Dermis microvascular lymphatic vessel endothelial cell (primary cell): ENCODE measurements around the gene PPP6R2. TPM values are rescaled to one million over a fixed set of nuclear protein-coding genes. Genes with fewer than 3 reads are reported as not detected.

Source experiments
- DNase-seq, 2 donors: peaks; one replicate each; pipeline versions ENCODE4 v3.0.0 to v3.0.0-alpha.2; 2010; ENCODE audit warnings: low read depth in 2 of 2
- total RNA-seq: library from RNA; depleted of rRNA; stranded (reverse); fragments of >200 nt; gene quantifications from 2 replicates; pipeline ENCODE4 v1.2.1, GENCODE V29; 2014

Gene PPP6R2
- total RNA-seq, 1 donor from 2014 or later, result 39.4 TPM

DNA sequence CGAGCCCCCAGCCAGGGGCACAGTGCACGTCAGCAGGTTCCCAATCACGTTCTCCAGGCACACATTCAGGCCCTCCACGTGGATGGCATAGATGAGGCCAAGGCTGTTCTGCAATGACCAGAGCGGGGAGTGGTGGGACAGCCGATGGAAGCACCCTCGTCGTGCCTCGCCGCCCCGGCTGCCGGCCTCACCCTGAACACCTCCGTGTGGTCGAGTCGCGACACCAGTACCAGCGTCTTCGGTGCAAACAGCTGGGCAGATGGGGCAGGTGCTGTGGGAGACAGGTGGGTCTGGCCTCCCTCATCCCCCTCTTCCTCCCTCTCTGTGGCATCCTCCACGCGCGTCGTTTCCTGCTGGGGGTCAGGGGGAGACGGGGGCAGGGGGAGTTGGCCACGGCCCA lies 124.2 kb downstream of the PPP6R2 start:
- DNase-seq, result no peak

DNA sequence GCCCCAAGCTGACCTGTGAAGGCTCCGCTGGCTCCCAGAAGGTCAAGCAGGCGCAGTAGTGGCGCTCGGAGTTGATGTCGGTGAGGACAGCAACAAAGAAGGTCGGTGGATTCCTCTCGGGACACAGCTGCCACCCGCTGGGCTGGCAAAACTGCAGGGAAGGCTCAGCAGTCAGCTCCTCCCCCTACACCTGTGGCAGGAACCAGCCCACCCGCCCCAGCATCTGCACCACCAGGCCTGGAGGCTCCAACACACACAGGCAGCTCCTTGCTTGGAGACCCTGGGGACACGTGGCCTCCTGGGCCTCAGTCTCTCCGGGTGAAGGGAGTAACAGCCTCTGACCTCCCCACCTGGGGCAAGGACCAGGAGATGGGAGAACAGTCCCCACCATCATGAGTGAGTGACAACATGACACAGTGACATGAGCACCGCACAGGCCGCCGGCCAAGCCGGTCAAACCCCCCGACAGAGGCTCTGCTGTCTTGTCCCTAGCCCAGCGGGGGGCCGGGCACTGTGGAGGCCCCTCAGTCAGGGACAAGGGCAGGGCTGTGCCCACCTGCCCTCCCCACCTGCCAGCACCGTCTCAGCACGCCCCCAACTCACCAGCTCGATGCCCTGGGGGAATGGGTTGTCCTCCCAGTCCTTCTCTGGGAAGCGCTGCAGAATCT lies 124.8 kb downstream of the PPP6R2 start:
- DNase-seq, result no peak

DNA sequence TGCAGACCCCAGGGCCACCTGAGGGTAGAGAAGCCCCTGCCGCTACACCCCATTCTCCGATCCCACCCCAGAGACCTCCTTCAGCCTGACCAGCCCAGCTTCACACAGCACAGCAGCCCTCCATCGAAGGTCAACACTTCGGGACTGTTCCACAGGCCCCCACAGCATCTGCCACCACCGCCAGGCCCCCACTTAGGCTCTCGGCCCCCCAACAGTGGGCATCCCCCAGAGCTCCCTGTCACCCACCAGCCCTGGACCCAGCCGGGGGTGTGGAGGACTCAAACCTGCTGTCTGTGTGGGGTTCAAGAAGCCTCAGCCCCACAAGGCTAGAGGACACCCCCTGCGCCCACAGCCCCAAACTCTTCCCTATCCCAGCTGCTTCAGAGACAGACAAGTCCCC lies 125.5 kb downstream of the PPP6R2 start:
- DNase-seq, result no peak

DNA sequence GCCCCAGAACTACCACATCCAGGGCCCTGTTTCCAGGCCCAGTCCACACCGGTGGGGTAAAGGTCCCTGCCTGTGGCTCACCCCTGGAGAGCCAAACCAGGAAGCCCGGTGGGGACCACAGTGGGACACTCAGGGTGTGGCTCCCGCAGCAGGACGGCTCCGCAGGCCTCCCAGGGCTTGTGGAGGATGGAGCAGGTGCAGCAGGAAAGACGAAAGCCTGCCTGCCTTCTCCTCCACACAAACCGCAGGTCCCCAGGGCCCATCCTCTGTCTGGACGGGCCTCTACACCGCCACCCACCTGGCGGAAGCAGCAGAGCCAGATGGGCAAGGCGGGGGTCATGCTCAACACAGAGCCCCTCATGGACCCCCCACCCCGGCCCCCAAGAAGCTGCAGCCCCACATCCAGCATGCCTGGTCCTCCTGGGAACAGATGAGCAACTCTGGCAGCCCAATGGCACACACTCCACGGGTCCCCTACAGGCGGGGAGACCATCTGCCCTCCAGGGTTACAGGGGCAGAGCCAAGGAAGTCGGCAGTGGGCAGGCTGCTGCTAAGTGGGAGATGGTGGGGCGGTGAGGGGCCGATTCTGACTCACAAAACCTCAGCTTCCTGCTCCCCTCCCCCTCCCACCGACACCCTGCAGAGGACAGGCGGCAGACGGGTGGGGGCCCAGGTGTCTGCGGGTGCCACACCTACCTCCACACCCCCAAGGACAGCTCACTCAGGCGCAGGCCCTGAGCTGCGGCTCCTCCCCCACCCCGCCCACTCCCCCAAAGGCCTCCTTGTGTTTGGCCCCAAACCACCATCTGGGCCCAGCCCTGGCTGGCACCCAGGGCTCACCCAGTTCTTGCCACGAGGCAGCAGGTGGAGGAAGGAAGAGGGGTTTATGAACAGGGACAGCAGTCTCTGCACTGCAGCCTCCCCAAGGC lies 126.5 kb downstream of the PPP6R2 start:
- DNase-seq, result peak in 1 of 2 donors; percentile 35

DNA sequence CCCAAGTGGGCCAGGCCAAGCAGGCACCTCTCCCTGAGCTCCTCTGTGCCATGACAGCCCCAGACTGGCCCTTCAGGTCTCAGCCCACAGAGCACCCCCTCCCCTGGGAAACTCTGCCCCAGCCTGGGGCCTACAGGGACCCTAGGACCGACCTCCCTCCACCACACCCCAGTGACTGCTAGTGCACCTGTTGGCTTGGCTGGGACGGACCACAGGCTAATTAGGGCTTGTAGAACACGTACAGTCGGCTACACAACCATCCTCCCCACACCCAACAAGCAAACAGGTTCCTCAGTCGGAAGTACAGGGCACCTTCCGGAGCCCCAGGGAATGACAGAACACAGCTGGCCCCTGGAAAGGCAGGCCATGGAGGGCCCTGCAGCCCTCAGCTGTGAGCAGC lies 127.4 kb downstream of the PPP6R2 start:
- no peak for DNase-seq

DNA sequence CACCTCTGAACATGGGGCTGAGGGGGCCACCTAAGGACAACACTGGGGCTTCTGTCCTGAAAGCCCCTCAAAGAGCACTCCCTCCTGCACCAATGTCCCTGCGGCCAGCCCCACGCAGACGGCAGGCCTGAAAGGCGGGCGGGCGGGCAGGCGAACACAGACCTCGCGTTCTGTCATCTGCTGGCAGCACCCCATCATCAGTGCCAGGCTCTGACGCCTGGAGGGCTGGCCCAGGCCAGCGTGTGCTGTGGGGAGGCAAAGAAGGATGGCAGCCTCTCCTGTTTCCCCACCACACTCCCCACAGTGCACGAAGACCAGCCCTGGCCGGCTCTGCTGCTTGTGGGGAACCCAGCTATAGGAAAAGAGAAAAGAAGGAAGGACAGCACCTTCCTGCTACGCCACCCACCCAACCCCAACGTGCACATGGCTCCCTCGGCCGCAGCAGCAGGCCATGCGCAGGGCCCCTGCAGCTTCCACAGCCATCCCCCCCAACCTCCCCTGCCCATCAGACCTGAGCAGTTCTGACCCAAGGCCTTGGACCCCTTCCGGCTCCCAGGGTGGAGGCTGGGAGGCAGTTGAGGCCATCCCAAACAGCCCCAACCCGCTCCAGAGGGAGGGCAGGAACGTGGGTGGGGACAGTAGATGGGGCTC lies 128.2 kb downstream of the PPP6R2 start:
- DNase-seq, result no peak

DNA sequence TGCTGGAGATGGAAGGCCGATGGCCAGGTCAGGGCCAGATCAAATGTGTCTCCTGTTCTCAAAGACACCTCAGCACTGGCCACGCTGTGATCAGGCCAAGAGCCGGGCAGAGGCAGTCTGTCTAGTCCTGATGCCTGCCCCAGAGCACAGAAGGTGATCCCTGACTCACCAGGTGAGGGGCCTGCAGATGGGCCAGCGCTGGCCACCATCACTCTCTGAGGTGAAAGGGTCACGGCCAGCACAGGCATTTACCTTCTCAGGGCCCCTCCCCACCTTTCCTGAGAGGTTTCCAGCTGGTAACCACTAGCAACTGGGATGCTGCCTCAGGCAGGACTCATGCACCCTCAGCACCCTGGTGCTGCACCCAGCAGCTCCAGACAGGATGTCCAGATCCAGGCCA lies 128.8 kb downstream of the PPP6R2 start:
- DNase-seq, result no peak

DNA sequence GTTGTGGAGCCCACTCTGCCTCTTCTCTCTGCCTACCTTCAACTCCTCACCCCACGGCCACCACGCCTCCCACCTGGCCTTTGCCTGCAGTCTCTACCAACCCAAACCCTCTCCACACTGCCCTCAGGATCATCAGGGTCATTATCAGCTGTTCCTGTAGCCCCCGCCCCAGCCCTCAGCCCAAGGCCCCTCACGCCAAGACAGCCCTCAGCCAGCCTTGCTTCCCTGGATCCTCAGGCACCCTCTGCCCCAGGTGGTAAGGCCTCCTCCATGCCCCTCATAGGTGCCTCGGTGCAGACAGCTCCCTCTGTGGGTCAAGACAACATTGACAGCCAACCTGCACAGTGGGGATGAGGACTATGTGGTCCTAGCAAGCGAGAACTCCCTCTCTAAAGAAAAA lies 130.0 kb downstream of the PPP6R2 start:
- peak in 1 of 2 donors; percentile 21 for DNase-seq

DNA sequence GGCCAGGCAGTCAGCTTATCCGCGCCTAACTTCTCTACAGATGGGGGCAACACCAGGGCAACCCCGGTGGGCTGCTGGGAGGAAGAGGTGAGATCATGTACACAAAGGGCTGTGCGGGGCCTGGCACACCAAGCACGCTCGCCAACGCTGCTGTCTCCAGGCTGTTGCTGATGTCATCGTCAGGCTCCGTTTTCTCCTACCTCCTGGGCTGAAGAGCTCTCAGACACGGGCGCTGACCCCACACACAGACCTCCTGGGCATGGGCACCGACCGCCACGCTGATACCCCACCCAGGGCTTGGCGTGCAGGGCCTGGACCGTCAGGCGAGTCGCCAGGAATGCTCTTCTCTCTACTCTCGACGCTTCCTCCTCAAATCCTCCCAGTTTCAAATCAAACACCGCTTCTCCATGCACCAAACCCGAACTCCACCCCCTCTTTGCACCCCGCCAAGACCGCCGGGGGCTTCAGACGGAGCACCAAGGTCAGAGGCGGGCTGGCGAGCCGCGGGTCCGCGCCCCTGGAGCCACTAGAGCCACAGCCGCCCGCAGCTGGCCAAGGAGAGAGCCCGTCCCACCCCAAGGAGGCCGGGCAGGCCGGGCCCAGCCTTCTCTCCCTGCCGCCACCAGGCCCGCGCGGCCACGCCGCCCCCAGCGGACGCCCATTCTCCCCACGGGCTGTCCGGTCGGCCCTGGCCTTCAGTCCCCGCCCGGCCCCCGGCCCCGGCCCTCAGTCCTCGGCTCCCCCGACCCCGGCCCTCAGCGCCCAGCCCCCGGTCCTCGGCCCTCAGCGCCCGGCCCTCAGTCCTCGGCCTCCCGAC lies 130.9 kb downstream of the PPP6R2 start:
- peak in 1 of 2 donors; percentile 62 for DNase-seq

DNA sequence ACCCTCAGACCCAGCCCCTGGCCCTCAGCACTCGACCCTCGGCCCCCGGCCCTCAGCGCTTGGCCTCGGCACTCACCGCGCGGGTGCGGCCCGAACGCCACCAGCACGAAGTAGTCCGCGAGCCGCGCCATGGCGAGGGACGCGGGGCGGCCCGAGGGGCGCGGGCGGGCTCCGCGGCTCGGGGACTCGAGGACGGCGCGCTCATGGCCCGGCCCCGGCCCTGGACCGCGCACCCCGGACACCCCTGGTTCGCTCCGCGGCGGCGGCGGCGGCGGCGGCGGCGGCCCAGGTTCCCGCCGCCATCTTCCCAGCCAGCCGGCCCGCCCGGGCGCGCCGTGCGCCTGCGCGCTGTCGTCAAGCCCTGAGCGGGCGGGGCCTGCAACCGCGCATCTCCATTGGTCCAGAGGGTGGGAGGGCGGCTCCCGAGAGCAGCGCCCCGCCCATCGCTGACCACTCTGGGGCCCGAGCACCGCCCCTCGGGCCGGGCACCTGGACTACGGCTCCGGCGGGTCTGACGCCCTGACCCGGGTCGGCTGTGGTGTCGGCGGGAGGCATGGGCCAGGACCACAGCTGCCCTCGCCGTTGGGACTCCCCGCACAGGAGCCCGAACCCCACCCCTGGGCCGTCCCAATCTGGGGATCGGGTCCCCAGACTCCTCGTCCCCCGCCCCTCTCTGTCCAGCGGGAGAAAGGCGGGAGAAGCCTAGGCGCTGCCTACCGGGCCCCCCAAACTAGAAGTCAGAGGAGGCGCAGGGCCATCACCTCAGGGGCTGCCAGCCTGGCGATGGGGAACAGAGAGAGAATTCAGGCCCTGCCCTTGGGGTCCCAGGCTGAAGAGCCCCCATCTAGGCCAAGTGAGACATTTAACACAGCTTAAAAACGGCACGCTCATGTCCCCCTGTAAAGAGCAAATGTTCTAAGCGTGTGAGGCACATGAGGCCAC lies 131.9 kb downstream of the PPP6R2 start, which contains the start of gene SBF1:
Gene SBF1, minus strand, starts transcription at position 326 of the 942 bp plus-strand sequence. Its CDS starts 195 bp downstream, at position 131.
- peak; percentile 69 to 91 for DNase-seq

DNA sequence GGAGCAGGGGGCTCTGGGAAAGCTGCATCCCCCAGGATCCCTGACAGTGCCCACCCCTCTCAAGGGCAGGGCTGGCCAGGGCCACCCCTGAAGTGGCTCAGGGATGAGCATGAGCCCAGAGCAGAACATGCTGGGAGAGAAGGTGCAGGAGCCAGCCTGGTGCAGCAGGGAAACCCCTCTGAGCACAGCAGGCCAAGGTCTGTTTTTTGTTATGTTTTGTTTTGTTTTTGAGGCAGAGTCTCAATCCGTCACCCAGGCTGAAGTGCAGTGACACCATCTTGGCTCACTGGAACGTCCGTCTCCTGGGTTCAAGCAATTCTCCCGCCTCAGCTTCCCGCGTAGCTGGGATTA lies 132.5 kb downstream of the PPP6R2 start:
- DNase-seq, result no peak

DNA sequence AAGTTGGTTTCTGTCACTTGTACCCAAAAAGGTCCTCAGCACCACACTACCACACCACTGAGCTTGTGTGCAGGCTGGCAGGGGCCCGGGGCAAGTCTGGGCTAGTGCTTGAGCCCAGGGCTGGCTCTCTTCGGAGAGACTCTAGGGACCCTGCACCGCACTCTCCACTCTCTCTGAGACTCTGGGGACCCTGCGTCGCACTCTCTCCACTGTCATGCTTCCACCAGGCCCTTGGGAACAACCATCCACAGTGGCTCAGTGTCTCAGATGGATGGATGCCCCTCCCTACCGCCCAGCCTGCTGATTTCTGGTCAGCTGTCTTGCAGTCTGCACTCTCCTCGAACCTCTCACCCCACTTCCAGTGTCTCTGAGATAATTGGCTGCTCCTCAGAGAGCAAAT lies 133.7 kb downstream of the PPP6R2 start:
- no peak for DNase-seq

DNA sequence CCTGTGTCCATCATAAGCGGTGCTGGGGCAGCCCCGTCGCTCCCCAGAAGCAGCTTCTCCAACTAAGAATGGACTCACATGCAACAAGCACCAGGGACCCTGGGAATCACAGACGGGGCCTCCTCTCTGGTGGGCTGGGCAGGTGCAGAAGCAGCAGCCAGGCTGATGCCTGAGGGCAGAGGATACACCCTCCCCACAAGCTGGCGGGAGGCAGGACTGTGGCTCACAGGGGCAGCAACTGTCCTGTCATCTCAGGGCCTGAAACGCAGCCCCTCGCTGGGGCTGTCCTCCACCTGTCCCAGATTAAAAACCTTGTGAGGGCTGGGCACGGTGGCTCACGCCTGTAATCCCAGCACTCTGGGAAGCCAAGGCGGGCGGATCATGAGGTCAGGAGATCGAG lies 134.8 kb downstream of the PPP6R2 start:
- DNase-seq, result no peak

DNA sequence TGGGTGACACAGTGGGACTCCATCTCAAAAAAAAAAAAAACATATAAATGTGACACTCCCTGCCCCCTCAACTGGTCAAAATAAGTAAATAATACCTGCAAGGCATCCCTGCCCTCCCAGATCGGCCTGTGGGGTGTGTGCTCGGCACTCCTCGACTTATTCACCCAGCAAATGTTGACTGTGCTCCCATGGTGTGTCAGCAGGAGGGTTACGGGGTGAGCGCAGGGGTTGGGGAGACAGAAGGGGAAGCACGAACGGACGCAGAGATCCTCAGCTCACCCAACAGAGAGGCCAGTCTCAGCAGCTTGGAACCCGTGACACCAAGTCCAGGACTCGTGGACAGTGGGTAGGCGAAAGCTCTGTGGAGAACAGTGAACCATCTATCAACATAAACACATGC lies 136.6 kb downstream of the PPP6R2 start:
- DNase-seq, result no peak

DNA sequence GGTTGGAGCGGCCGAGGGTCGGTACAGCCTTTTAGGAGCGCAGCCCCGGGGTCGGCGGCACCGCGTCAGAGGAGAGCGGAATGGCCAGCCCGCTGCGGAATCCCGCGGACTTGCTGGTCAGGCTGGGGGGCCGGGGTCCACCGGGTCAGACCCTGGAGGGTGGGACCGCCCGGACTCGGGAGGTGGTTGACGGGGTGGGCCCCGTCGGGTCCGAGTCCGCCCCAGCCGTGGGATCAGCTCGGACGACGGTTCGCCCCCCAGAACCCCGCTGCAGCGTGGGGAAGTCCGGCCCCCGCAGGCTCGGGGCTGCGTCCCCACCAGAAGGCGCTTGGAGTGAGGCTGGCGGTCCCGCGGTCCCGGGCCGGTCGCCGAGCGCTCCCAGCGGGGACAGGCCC lies 137.9 kb downstream of the PPP6R2 start:
- DNase-seq, result no peak

DNA sequence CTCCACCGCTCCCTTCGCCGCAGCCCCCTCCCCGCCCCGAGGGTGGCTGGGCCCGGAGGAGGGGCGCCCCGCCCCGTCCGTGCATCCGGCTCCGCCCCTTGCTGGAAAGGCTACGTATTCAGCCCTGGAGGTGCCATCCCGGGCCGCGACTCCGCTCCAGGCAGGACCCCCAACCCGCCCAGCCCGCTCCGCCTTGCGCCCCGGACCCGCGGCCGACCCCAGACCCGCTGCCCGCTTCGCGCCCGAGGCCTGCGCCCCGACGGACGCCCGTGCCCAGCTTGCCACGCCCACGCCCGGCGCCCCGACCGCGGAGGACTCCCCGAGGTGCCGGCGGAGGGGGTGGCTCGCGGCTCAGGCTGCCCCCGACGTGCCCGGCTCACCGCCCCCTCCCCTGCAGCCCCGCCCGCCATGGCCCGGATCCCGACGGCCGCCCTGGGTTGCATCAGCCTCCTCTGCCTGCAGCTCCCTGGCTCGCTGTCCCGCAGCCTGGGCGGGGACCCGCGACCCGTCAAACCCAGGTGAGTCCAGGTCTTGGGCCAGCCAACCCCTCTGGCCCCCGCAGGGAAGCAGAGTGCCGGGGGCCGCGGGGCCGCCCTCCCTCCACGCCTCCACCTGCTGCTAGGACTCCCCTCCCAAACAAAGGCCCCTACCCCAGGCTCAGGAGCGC lies 138.4 kb downstream of the PPP6R2 start, which contains the start of gene ADM2:
Gene ADM2, plus strand, starts transcription at position 104 of the 667 bp plus-strand sequence. Its CDS starts 305 bp downstream, at position 409.
- peak in 1 of 2 donors; percentile 24 for DNase-seq

DNA sequence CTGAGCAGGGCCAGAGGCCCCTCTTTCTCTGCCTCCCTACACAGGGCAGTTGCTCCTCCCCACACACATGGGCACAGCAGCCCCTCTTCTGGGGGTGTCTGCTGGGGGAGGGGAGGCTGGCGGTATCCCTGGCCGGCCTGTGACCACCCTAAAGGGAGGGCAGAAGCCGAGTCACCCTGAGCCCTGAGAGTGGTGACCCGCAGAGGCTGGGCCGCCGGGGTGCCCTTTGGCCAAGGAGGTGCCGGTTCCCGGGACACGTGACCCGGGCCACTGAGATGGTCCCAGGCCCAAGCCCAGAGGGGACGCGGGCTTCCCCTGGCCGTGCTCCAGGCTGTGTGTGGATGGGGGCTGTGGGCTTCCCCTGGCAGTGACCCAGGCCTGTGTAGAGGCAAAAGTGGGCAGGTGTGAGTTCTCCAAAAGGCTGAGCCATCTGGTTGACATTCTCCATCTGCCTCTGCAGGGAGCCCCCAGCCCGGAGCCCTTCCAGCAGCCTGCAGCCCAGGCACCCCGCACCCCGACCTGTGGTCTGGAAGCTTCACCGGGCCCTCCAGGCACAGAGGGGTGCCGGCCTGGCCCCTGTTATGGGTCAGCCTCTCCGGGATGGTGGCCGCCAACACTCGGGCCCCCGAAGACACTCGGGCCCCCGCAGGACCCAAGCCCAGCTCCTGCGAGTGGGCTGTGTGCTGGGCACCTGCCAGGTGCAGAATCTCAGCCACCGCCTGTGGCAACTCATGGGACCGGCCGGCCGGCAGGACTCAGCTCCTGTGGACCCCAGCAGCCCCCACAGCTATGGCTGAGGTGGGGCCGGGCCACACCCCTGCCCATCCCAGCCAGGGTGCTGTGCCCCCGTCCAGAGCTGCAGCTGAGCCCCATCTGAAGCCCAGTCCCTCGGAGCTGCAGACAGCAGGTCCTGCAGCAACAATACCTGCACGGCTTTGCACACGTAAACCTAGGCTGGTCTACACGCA lies 139.3 kb downstream of the PPP6R2 start:
- DNase-seq, result no peak

DNA sequence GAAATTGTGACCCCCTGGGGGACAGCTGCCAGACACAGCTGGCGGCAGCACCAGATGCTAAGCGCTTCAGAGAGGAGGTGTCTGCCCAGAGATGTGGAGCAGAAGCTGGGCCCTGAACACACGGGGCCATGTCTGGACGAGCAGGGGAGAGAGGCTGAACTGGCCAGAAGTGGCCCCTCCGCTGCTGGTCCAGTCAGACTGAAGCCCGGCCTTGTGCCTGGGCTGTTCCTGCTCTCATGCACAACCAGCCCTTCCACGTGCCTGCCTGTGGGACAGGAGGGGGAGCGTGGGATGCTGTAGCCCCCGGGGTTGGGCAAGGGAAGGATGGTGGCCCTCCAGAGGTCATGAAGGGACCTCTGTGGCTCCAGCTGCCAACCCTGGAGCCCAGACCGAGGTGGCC lies 140.0 kb downstream of the PPP6R2 start:
- no peak for DNase-seq
